Measurements from ENCODE around the gene KIF26B.

DNA sequence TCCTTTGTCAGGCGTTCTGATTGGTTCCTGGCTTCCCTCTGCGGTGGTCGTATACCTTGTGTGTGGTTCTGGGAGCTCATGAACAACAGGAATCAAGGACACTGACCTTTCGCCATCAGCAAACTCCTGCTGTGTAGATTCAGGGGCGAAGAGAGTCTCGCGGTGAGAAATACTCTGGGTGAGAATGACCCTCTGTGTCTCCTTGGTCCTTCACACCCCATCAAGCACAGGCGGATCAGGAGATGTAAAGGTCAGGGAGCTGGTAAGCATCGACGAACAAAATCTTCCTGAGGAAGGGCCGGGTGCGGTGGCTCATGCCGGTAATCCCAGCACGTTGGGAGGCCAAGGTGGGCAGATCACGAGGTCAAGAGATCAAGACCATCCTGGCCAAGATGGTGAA, 207.2 kb downstream of the KIF26B start:
- TF ChIP-seq, protein P1, sequence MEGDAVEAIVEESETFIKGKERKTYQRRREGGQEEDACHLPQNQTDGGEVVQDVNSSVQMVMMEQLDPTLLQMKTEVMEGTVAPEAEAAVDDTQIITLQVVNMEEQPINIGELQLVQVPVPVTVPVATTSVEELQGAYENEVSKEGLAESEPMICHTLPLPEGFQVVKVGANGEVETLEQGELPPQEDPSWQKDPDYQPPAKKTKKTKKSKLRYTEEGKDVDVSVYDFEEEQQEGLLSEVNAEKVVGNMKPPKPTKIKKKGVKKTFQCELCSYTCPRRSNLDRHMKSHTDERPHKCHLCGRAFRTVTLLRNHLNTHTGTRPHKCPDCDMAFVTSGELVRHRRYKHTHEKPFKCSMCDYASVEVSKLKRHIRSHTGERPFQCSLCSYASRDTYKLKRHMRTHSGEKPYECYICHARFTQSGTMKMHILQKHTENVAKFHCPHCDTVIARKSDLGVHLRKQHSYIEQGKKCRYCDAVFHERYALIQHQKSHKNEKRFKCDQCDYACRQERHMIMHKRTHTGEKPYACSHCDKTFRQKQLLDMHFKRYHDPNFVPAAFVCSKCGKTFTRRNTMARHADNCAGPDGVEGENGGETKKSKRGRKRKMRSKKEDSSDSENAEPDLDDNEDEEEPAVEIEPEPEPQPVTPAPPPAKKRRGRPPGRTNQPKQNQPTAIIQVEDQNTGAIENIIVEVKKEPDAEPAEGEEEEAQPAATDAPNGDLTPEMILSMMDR (IDR thresholded peaks at IDR 0.05; ENCODE audit: borderline replicate concordance, extremely low read depth, low read length, poor library complexity, severe bottlenecking), result no peak
- no peak for TF ChIP-seq EZH2 (IDR thresholded peaks at IDR 0.05; ENCODE audit: borderline replicate concordance, low read depth, low read length, severe bottlenecking)

All from DND-41 (cell line).